ENCODE data around the gene DAZAP1.

Gene DAZAP1

DNA sequence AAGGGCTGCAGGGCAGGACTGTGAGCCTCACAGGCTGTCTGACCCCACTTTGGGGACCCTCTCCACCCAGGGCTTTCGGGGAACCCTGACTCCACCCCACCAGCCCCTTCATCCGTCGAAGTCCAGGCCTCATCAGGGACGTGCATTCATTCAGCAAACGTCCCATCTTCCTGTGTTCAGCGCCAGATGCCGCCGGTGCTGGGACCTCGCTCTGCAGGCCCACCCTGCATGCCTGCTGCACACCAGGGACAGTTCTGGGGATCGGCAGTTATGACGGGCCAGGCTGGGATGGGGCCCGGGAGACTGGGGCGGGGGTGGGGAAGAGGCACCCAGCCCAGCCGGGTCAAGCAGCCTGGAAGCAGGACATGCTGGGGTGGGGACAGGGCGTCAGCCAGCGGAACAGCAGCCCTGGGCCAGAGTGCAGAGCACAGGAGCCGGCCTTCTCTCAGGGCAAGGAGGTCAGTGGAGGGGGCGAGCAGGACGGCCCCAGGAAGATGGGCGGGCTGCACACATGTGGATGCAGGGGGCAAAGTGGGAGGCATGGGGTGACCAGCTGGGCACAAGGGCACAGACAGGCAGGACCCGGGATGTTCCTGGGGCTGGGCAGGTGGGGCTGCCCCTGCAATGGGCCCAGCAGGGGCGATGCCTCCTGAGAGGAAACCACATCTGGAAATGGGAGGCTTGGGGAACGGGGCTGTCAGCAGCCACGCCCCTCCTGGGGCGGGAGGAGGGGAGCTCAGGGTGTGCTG lies 11.2 kb upstream of the DAZAP1 start:
- peaks cover 6% of the 10 kb centered on the region for H3K4me1 Mint-ChIP-seq
- H3K36me3 Mint-ChIP-seq = peaks cover 30% of the 10 kb centered on the region
- peak overlapping the region; percentile 32 for H3K27ac Mint-ChIP-seq
- no peak for DNase-seq (ENCODE audit: low spot score in 2 of 2)
- H3K4me3 Mint-ChIP-seq = no peak overlapping the region
- H3K9me3 Mint-ChIP-seq = no peaks in the 10 kb centered on the region
- no peak for ATAC-seq

DNA sequence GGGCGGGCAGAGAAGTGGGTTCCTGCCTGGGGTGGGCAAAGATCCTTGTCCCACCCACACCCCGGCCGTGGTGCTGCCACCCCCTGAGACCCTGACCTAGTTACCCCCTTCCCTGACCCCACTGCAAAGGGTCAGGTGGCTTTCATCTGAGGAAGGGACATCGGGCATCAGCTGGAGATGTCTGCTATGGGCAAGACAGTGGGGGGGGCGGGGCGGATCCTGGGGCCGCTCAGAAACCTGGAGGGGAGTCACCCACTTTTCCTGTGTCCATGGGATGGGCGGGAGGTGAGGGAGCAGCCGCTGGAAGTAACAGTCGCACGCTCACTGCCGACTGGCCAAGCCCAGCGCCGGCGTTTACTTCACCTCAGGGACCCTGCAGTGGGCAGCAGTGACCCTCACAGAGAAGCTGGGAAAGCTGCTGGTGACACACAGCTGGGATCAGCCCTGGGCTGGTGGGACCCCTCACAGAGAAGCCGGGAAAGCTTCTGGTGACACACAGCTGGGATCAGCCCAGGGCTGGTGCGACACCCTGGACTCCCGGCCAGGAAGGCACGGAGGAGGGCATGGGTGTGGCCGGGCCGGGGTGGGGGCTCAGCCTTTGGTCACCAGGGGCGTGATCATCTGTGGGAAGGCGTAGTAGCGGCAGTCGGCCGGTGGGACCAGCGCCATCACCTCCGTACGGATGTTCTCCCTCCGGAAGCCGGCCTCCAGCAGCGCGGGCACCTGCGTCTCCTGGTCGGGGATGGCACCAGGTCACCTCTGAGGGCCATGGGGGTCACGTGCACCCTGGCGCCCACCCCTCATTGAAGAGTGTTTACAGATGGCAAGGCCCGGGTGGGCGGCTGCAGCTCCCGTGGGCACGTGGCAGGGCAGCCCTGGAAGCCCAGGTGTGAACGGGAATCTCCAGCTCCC lies 10.4 kb upstream of the DAZAP1 start:
- Mint-ChIP-seq H3K4me3 (no peak overlapping the region), H3K36me3 (peaks cover 22% of the 10 kb centered on the region), H3K4me1 (peaks cover 6% of the 10 kb centered on the region), H3K27ac (no peak overlapping the region), H3K9me3 (no peaks in the 10 kb centered on the region)
- DNase-seq (ENCODE audit: low spot score in 2 of 2) (no peak), ATAC-seq (no peak)

DNA sequence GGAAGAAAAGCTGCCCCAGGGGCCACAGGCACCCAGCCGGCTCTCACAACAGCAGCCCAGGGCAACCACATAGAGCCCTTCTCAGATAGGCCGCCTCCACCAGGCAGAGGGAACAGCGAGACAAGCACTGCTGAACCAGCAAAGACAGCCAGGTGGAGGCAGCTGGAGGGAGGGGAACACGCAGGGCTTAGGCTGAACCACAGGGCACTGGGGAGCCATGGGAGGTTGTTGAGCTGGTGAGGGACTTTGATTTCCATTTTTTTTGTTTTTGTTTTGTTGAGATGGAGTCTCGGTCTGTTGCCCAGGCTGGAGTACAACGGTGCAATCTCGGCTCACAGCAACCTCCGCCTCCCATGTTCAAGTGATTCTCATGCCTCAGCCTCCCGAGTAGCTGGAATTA lies 9.5 kb upstream of the DAZAP1 start:
- peaks cover 11% of the 10 kb centered on the region for H3K4me1 Mint-ChIP-seq
- no peak overlapping the region for H3K4me3 Mint-ChIP-seq
- DNase-seq (ENCODE audit: low spot score in 2 of 2) (no peak), ATAC-seq (no peak)
- peaks cover 14% of the 10 kb centered on the region for H3K36me3 Mint-ChIP-seq
- no peak overlapping the region for H3K27ac Mint-ChIP-seq
- H3K9me3 Mint-ChIP-seq = no peaks in the 10 kb centered on the region

DNA sequence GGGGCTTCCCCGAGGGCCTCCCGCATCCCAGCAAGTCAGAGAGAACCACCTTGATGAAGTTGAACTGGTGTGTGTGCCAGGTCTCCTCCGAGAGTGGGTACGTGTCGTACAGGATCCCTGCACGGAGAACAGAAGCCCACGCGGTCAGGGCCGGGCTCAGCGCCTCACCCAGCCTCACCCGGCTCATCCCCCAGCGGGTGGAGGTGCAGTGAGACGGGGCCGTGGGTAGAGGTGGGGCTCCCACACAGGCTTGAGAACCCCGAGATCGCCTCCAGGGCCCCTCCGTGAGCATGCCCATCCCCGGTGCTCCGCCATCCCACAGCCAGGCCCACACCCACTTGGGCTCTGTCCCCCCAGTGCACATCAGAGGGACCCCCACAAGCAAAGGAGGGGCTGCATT lies 8.3 kb upstream of the DAZAP1 start:
- Mint-ChIP-seq H3K4me1 (peaks cover 13% of the 10 kb centered on the region), H3K4me3 (no peak overlapping the region), H3K9me3 (no peaks in the 10 kb centered on the region), H3K27ac (peak overlapping the region; percentile 29), H3K36me3 (peaks cover 7% of the 10 kb centered on the region)
- no peak for ATAC-seq
- no peak for DNase-seq (ENCODE audit: low spot score in 2 of 2)

DNA sequence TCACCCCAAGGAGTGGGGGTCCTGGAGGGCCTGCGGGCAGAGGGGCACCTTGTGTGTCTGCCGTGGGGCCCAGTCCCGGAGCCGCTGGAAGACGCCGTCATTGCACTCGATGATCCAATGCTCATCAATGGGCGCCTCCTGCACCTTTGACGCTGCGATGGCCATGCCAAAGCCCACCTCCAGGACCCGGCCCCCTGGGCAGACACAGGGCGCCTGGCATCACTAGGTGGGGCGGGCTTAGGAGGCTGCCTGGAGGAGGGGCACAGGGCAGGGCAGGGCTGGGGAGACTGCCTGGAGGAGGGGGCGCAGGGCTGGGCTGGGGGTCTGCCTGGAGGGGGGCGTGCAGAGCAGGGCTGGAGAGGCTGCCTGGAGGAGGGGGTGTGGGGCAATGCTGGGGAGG lies 7.6 kb upstream of the DAZAP1 start:
- no peaks in the 10 kb centered on the region for H3K9me3 Mint-ChIP-seq
- H3K27ac Mint-ChIP-seq = no peak overlapping the region
- DNase-seq (ENCODE audit: low spot score in 2 of 2) = no peak
- H3K4me3 Mint-ChIP-seq = peak overlapping the region; percentile 61
- H3K36me3 Mint-ChIP-seq = peaks cover 7% of the 10 kb centered on the region
- no peak for ATAC-seq
- peaks cover 13% of the 10 kb centered on the region for H3K4me1 Mint-ChIP-seq

DNA sequence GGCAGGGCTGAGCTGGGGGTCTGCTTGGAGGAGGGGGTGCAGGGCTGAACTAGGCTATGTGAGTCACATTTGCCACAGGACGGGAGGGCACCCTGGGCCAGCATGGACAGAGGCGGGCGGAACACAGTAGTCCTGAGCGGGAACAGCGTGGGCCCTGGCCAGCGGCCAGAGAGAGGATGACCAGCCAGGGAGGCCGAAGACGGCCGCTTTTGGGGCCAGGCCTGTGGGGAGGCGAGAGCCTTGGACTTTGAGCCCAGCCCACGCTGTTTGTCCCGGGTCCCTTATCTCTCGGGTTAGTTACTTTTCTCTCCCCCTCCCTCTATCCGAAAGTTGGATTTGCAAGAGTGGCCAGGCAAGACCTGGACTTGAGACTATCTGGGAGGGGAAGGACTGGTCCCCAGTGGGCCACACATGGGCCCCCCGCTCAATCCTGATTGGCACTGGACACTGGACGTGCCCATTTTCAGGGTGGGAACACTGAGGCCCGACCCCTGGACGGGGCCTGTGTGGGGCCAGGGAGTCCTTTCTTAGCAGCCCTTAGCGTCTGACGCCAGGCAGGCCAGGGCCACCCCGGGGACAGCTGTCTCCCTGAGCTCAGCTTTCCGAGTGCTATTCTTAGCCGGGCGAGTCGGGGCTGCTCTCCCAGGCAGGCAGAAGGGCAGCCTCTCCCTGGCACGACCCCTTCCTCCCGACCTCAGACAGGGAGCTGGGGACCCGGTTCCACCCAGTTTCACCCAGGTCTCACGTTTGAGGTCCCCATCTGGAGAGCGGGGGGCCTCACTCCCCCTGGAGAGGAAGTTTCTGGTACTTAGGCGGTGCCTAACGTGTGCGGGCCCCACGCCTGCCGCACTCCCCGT lies 6.9 kb upstream of the DAZAP1 start:
- H3K4me3 Mint-ChIP-seq = peak overlapping the region; percentile 61
- DNase-seq (ENCODE audit: low spot score in 2 of 2) = no peak
- peak; percentile 17 for ATAC-seq
- H3K27ac Mint-ChIP-seq = no peak overlapping the region
- peaks cover 7% of the 10 kb centered on the region for H3K36me3 Mint-ChIP-seq
- no peaks in the 10 kb centered on the region for H3K9me3 Mint-ChIP-seq
- peaks cover 13% of the 10 kb centered on the region for H3K4me1 Mint-ChIP-seq

DNA sequence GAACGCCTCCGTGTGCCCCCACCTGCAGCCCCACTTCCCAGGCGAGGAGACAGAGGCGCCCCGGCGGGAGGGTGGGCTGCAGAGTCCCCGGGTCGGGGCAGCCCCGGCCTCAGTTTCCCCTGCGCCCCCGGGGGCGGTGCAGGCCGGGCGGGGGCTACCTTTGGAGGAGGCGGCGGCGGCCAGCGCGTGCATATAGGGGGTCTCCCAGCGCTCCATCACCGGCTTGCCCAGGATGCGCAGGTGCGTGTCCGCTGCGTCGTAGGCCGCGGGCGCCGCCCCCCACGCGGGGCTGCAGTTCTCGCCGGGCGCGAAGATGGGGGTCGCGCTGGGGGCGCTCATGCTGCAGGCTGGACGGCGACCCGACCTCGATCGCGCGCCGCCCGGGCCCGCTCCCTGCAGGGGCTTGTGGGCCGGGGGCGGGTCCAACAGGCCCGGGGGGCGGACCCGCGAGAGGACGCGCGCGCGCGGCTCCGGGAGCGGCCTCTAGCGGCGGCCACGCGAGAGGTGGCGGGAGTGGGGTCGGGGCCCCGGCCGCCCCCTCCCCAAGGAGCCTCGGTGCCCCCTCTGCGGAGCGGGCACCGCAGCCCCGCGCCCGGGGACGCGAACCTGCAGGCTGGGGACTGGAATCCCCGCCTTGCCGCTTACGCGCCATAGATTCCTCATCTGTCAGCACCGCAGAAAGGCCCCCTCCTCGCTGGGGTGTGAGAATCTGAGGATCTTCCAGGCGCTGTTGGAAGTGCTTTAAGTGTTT lies 6.1 kb upstream of the DAZAP1 start, which contains the start of gene GAMT:
TSS of gene GAMT (minus strand) at position 405 of the 751 bp plus-strand sequence. CDS start at position 339, 66 bp downstream.
- peaks cover 9% of the 10 kb centered on the region for H3K4me1 Mint-ChIP-seq
- peak; percentile 79 for ATAC-seq
- peaks cover 2% of the 10 kb centered on the region for H3K36me3 Mint-ChIP-seq
- peak; percentile 57 to 79 for DNase-seq (ENCODE audit: low spot score in 2 of 2)
- H3K27ac Mint-ChIP-seq = no peak within 1 kb of the TSS
- peak within 1 kb of the TSS; percentile 61 for H3K4me3 Mint-ChIP-seq
- H3K9me3 Mint-ChIP-seq = no peaks in the 10 kb centered on the region

DNA sequence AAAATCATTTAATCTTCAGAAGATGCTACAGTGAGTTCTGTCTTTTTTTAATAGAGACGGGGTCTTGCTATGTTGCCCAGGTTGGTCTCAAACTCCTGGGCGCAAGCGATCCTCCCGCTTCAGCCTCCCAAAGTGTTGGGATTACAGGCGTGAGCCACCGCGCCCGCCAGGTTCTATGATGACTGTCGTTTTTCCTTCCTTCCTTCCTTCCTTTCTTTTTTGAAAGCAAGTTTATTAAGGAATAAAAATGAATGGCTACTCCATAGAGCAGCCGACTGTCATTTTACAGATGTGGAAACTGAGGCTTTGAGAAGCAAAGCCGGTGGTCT lies 5.5 kb upstream of the DAZAP1 start:
- no peak for ATAC-seq
- Mint-ChIP-seq H3K36me3 (no peaks in the 10 kb centered on the region), H3K4me3 (peak overlapping the region; percentile 16), H3K4me1 (peaks cover 11% of the 10 kb centered on the region), H3K27ac (no peak overlapping the region), H3K9me3 (no peaks in the 10 kb centered on the region)
- DNase-seq (ENCODE audit: low spot score in 2 of 2) = no peak

DNA sequence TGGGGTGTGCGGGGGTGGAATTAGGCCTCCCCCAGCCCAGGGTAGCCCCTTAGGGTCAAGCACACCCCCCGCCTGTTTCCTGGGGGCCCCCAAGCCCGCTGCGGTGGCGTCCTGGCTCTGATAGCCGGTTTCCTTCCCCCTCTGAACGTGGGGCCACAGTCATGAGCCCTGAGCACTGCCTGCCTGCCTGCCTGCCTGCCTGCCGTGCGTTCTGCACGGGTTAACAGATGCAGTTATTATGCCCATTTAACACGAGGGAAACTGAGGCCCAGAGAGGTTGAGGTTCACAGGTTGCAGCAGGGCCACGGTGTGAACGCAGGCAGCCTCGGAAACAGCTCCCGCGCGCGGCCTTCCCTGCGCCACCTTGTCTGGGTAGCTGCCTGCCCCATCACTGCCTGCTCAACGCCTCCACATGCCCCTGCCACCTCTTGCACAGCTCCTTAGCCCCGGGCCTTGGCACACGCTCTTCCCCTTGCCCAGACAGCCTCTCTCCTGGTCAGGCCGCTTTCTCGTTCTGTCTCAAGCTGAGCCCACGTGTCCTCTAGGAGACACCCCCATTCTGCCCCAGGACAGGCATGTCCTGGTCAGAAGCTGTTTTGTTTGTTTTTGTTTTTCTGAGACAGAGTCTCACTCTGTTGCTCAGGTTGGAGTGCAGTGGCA lies 4.8 kb upstream of the DAZAP1 start:
- ATAC-seq (no peak), DNase-seq (ENCODE audit: low spot score in 2 of 2) (no peak)
- no peaks in the 10 kb centered on the region for H3K9me3 Mint-ChIP-seq
- H3K4me3 Mint-ChIP-seq = peak overlapping the region; percentile 53
- peaks cover 11% of the 10 kb centered on the region for H3K4me1 Mint-ChIP-seq
- H3K36me3 Mint-ChIP-seq = no peaks in the 10 kb centered on the region
- H3K27ac Mint-ChIP-seq = no peak overlapping the region

DNA sequence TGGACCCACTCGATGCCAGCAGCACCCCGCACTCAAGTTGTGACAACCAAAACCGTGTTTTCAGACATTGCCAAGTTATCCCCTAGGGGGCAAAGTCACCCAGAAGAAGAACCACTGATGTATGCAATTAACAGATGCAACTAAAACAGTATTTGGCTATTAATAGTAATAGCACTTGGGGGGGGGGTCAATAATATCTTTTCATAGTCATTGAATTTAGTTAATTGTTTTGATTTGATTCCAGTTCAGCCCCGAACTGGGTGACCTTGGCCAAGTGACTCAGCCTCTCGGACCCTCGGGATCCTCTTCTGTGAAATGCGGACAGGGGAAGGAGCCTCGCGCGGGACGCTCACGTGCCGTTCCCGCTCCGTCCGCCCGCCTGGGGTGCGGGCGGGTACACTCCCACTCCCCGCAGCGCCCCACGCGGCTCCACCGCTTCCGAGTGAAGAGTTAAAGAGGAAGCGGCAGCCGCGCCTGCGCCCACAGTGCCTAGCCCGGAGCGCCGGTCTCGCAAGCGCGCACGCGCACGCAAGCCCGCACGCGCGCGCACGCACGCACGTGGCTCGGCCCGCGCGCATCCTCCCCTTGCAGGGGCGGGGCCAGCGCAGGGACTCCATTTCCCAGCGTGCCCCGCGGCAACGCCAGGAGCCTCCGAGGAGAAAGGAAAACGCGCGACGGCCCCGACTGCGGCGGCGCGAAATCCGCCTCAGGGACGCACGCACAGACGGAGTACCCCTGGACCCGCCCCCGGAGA lies 435 bp upstream of the DAZAP1 start:
- peak overlapping the region; percentile 93 for H3K4me3 Mint-ChIP-seq
- DNase-seq (ENCODE audit: low spot score in 2 of 2) = peak; percentile 100
- peaks cover 44% of the 10 kb centered on the region for H3K4me1 Mint-ChIP-seq
- H3K9me3 Mint-ChIP-seq = no peaks in the 10 kb centered on the region
- peak overlapping the region; percentile 81 for H3K27ac Mint-ChIP-seq
- H3K36me3 Mint-ChIP-seq = peaks cover 36% of the 10 kb centered on the region
- peak; percentile 84 for ATAC-seq

DNA sequence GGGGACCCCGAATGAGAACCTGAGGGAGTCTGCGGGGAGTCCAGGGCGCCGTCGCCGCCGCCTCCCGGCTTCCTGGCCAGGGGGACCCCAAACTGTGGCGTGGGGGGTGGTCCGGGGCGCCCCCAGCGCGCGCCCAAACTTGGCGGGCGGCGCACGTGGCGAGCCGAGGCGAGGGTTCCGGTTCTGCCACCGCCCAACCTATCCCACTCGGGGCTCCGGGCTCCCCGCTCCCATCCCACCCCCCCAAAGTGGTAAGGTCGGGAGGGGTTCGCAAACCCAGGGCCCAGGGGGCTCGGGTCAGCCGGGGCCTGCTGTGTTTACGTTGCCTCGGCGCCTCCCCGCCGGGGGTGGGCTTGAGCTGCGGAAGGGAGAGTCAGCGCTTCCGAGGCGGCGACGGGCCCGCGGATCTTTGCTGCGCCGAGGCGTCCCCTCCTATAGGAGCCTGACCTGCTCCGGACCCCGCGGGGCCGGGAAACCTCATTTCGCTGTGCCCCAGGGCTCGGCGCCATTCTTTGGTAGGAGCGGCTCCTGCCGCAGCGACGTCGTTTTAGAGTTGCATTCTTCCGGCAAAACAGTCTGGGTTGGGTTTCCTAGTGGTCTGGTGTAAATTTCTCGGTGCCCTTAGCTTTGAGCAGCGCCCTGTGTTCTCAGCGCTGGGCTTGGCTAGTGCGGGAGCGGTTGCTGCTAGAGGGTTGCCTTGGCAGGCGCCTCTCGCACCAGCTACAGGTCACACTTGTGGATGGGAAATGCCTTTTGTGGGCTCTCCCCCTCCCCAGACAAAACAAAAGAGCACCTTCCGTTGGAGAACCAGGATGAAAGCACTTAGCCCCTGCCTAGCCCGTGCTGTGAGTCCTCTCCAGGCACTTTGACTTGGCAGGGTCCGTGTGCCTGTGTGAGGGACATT lies 1.2 kb downstream of the DAZAP1 start:
- ATAC-seq = peak; percentile 24
- peak overlapping the region; percentile 93 for H3K4me3 Mint-ChIP-seq
- H3K36me3 Mint-ChIP-seq = peaks cover 47% of the 10 kb centered on the region
- H3K4me1 Mint-ChIP-seq = peaks cover 54% of the 10 kb centered on the region
- peak; percentile 41 to 76 for DNase-seq (ENCODE audit: low spot score in 2 of 2)
- H3K9me3 Mint-ChIP-seq = no peaks in the 10 kb centered on the region
- peak overlapping the region; percentile 87 for H3K27ac Mint-ChIP-seq

DNA sequence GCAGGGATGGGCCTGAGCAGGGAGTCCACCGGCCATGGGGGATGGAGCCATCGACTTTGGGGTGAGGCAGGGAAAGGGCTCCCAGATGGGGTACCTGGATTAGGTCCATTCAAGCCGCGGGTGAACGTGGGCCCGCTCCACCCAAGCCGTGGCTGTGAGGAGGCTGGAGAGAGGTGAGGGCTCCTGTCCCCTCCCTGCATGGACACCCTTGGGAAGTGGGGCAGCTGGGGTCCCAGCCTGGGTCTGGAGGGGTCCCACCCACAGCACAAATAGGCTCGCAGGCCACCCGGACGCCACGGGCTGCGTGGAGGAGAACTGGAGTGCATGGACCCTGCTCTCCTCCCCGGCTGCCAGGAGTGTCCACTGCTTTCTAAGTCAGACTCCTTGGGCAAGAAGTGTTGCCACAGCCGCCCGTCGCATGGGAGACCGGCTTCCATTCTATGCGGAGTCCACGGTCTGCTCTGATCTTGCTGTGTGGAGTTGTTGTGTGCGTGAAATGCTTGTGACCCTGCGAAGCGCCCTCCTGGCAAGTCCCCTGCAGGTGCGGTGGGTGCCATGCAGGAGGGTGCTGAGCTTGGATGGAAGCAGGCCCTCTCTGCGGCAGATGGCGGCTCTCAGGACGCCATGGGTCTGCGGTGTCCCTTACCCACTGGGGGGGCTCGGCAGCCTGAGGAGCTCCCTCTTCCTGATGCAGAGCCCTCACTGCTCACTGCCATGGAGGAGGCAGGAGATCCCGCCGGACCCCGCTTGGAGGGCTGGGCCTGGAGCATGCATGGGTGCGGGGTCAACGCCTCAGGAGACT lies 2.0 kb downstream of the DAZAP1 start:
- H3K36me3 Mint-ChIP-seq = peaks cover 55% of the 10 kb centered on the region
- peak overlapping the region; percentile 87 for H3K27ac Mint-ChIP-seq
- peaks cover 56% of the 10 kb centered on the region for H3K4me1 Mint-ChIP-seq
- no peaks in the 10 kb centered on the region for H3K9me3 Mint-ChIP-seq
- H3K4me3 Mint-ChIP-seq = peak overlapping the region; percentile 93
- ATAC-seq (no peak), DNase-seq (ENCODE audit: low spot score in 2 of 2) (no peak)
